Measurements from ENCODE around the gene ARL8A. TPM values are rescaled to one million over a fixed set of nuclear protein-coding genes. Genes with fewer than 3 reads are reported as not detected.

ARL8A gene
- total and polyA plus RNA-seq, 2 donors (not counting 1 experiment from before 2014, with no cell fraction given) = 18.7 to 35.8 TPM

- no peak for DNase-seq (ENCODE audit: low read depth in 2 of 2)
These were observed 32.7 kb upstream of the ARL8A start for GRCh38 chr1:202176949-202177927.

GRCh38 chr1:202173993-202174392 is 29.5 kb upstream of the ARL8A start:
- no peaks in the 10 kb centered on the region for H3K9me3 ChIP-seq (ENCODE audit: control insufficient read depth, insufficient read depth, low read depth, low read length)
- no peaks in the 10 kb centered on the region for H3K4me1 ChIP-seq (ENCODE audit: control insufficient read depth, extremely low read depth, insufficient read depth, low read length)
- no peaks in the 10 kb centered on the region for H3K79me2 ChIP-seq (ENCODE audit: control insufficient read depth, insufficient read depth, low read length)
- H2AFZ ChIP-seq (ENCODE audit: low read length) = no peak overlapping the region
- DNase-seq (ENCODE audit: low read depth in 2 of 2) = no peak
- TF ChIP-seq CTCF (conservative IDR thresholded peaks at IDR 0.05 in 1 of 2, IDR thresholded peaks at IDR 0.05 in 1 of 2; ENCODE audit: low read depth in 1 of 2, low read length in 2 of 2) = no peak
- no peak for TF ChIP-seq EZH2 (IDR thresholded peaks at IDR 0.05; ENCODE audit: low read length, missing control alignments)
- H3K36me3 ChIP-seq (ENCODE audit: control insufficient read depth, insufficient read depth, low read length) = no peaks in the 10 kb centered on the region
- H3K4me2 ChIP-seq (ENCODE audit: extremely low read depth, insufficient read depth, low read length) = no peak overlapping the region
- H3K4me3 ChIP-seq (replicated peaks in 1 of 4; ENCODE audit: control extremely low read depth in 1 of 4, insufficient read depth in 1 of 4, low read depth in 3 of 4, low read length in 4 of 4) = no peak overlapping the region
- H4K20me1 ChIP-seq (ENCODE audit: control insufficient read depth, extremely low read depth, insufficient read depth, low read length) = no peaks in the 10 kb centered on the region
- H3K27ac ChIP-seq (ENCODE audit: insufficient read depth, low read length) = no peak overlapping the region
- H3K9ac ChIP-seq (ENCODE audit: insufficient read depth, low read length) = no peak overlapping the region
- H3K27me3 ChIP-seq (ENCODE audit: control insufficient read depth, insufficient read depth, low read length) = peaks cover 6% of the 10 kb centered on the region

More at GRCh38 chr1:202176949-202177927, 32.7 kb upstream of the ARL8A start:
- Histone ChIP-seq H3K9ac (ENCODE audit: insufficient read depth, low read length) (no peak overlapping the region), H3K4me3 (replicated peaks in 1 of 4; ENCODE audit: control extremely low read depth in 1 of 4, insufficient read depth in 1 of 4, low read depth in 3 of 4, low read length in 4 of 4) (no peak overlapping the region), H3K4me2 (ENCODE audit: extremely low read depth, insufficient read depth, low read length) (no peak overlapping the region), H3K79me2 (ENCODE audit: control insufficient read depth, insufficient read depth, low read length) (no peaks in the 10 kb centered on the region), H3K27me3 (ENCODE audit: control insufficient read depth, insufficient read depth, low read length) (peaks cover 16% of the 10 kb centered on the region), H3K36me3 (ENCODE audit: control insufficient read depth, insufficient read depth, low read length) (no peaks in the 10 kb centered on the region), H3K4me1 (ENCODE audit: control insufficient read depth, extremely low read depth, insufficient read depth, low read length) (no peaks in the 10 kb centered on the region), H3K27ac (ENCODE audit: insufficient read depth, low read length) (no peak overlapping the region), H3K9me3 (ENCODE audit: control insufficient read depth, insufficient read depth, low read depth, low read length) (no peaks in the 10 kb centered on the region), H4K20me1 (ENCODE audit: control insufficient read depth, extremely low read depth, insufficient read depth, low read length) (no peaks in the 10 kb centered on the region), H2AFZ (ENCODE audit: low read length) (no peak overlapping the region)
- TF ChIP-seq CTCF (conservative IDR thresholded peaks at IDR 0.05 in 1 of 2, IDR thresholded peaks at IDR 0.05 in 1 of 2; ENCODE audit: low read depth in 1 of 2, low read length in 2 of 2) (no peak), EZH2 (IDR thresholded peaks at IDR 0.05; ENCODE audit: low read length, missing control alignments) (no peak)

- no peak overlapping the region for H3K9ac ChIP-seq (ENCODE audit: insufficient read depth, low read length)
- H3K36me3 ChIP-seq (ENCODE audit: control insufficient read depth, insufficient read depth, low read length) = no peaks in the 10 kb centered on the region
- no peaks in the 10 kb centered on the region for H4K20me1 ChIP-seq (ENCODE audit: control insufficient read depth, extremely low read depth, insufficient read depth, low read length)
- no peaks in the 10 kb centered on the region for H3K79me2 ChIP-seq (ENCODE audit: control insufficient read depth, insufficient read depth, low read length)
- no peak overlapping the region for H3K27ac ChIP-seq (ENCODE audit: insufficient read depth, low read length)
- DNase-seq (ENCODE audit: low read depth in 2 of 2) = no peak
- no peaks in the 10 kb centered on the region for H3K9me3 ChIP-seq (ENCODE audit: control insufficient read depth, insufficient read depth, low read depth, low read length)
- no peak overlapping the region for H3K4me2 ChIP-seq (ENCODE audit: extremely low read depth, insufficient read depth, low read length)
- H3K4me1 ChIP-seq (ENCODE audit: control insufficient read depth, extremely low read depth, insufficient read depth, low read length) = no peaks in the 10 kb centered on the region
- no peak overlapping the region for H3K4me3 ChIP-seq (replicated peaks in 1 of 4; ENCODE audit: control extremely low read depth in 1 of 4, insufficient read depth in 1 of 4, low read depth in 3 of 4, low read length in 4 of 4)
- no peak overlapping the region for H2AFZ ChIP-seq (ENCODE audit: low read length)
- TF ChIP-seq CTCF (conservative IDR thresholded peaks at IDR 0.05 in 1 of 2, IDR thresholded peaks at IDR 0.05 in 1 of 2; ENCODE audit: low read depth in 1 of 2, low read length in 2 of 2) = no peak
- H3K27me3 ChIP-seq (ENCODE audit: control insufficient read depth, insufficient read depth, low read length) = no peaks in the 10 kb centered on the region
These were observed 27.4 kb upstream of the ARL8A start for GRCh38 chr1:202172015-202172355.

All from fibroblast of lung (primary cell).